HL-60 (cell line): ENCODE measurements around the gene CREB5.

ENCODE experiments used
- GABPA ChIP-seq: IDR thresholded peaks from 2 replicates; pipeline ENCODE4 v1.6.1; 2012; ENCODE audit warnings: low read depth
- TF ChIP-seq, protein P1 (sequence below): IDR thresholded peaks from 2 replicates; pipeline ENCODE4 v1.6.1; 2012; ENCODE audit warnings: low read depth; ENCODE audit not compliant: insufficient replicate concordance
- TF ChIP-seq, protein P2 (sequence below): IDR thresholded peaks from one replicate; pipeline ENCODE4 v1.5.1; 2011; ENCODE audit warnings: low read length, control low read depth, inconsistent platforms; ENCODE audit not compliant: insufficient read depth

DNA sequence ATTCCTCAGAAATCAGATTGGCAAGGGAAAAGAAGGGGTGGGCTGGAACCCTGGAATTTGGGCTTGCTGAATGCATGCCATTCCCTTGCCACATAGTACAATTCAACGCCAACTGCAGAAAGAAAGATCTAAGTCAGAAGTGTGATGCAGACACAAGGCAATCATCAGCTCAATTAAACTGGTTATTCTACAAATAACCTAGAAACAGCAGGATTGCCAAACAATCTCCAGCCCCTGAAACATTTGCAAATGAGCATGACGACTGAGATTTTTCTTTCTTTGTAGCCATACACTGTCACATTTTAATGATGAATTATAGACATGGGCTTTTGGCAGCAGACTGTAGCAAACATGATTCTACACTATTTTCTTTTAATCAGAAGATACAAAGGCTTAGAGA, 16.5 kb upstream of the CREB5 start:
- TF ChIP-seq, protein P1, sequence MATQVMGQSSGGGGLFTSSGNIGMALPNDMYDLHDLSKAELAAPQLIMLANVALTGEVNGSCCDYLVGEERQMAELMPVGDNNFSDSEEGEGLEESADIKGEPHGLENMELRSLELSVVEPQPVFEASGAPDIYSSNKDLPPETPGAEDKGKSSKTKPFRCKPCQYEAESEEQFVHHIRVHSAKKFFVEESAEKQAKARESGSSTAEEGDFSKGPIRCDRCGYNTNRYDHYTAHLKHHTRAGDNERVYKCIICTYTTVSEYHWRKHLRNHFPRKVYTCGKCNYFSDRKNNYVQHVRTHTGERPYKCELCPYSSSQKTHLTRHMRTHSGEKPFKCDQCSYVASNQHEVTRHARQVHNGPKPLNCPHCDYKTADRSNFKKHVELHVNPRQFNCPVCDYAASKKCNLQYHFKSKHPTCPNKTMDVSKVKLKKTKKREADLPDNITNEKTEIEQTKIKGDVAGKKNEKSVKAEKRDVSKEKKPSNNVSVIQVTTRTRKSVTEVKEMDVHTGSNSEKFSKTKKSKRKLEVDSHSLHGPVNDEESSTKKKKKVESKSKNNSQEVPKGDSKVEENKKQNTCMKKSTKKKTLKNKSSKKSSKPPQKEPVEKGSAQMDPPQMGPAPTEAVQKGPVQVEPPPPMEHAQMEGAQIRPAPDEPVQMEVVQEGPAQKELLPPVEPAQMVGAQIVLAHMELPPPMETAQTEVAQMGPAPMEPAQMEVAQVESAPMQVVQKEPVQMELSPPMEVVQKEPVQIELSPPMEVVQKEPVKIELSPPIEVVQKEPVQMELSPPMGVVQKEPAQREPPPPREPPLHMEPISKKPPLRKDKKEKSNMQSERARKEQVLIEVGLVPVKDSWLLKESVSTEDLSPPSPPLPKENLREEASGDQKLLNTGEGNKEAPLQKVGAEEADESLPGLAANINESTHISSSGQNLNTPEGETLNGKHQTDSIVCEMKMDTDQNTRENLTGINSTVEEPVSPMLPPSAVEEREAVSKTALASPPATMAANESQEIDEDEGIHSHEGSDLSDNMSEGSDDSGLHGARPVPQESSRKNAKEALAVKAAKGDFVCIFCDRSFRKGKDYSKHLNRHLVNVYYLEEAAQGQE: no peak
- TF ChIP-seq, protein P2, sequence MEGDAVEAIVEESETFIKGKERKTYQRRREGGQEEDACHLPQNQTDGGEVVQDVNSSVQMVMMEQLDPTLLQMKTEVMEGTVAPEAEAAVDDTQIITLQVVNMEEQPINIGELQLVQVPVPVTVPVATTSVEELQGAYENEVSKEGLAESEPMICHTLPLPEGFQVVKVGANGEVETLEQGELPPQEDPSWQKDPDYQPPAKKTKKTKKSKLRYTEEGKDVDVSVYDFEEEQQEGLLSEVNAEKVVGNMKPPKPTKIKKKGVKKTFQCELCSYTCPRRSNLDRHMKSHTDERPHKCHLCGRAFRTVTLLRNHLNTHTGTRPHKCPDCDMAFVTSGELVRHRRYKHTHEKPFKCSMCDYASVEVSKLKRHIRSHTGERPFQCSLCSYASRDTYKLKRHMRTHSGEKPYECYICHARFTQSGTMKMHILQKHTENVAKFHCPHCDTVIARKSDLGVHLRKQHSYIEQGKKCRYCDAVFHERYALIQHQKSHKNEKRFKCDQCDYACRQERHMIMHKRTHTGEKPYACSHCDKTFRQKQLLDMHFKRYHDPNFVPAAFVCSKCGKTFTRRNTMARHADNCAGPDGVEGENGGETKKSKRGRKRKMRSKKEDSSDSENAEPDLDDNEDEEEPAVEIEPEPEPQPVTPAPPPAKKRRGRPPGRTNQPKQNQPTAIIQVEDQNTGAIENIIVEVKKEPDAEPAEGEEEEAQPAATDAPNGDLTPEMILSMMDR: no peak
- TF ChIP-seq GABPA: no peak
